RWPE2 (cell line): ENCODE results near the gene PBX3.

Experiments used
- ATAC-seq: fragments of 200-7000 bp; cut with Tn5 transposase; 3 replicates; pipeline ENCODE4 v1.9.1; 2021; ENCODE audit warnings: low read depth
- DNase-seq: peaks from one replicate; pipeline ENCODE4 v3.0.0-alpha.2; 2020; ENCODE audit warnings: low spot score
- H3K27ac ChIP-seq: fragments of 450-650 bp; 2 replicates; pipeline ENCODE4 v1.5.1; 2017; ENCODE audit warnings: mild to moderate bottlenecking; ENCODE audit not compliant: poor library complexity, severe bottlenecking
- H3K27me3 ChIP-seq: fragments of 250-450 bp; sonication (Bioruptor Pico); 2 replicates; pipeline ENCODE4 v1.5.1; 2021; ENCODE audit warnings: mild to moderate bottlenecking, moderate library complexity; ENCODE audit not compliant: insufficient read depth, poor library complexity, severe bottlenecking
- H3K36me3 ChIP-seq: fragments of 250-450 bp; sonication (Bioruptor Pico); 2 replicates; pipeline ENCODE4 v1.5.1; 2020; ENCODE audit warnings: low read depth, mild to moderate bottlenecking, moderate library complexity
- H3K4me1 ChIP-seq: fragments of 250-450 bp; sonication (Bioruptor Pico); 2 replicates; pipeline ENCODE4 v1.5.1; 2021; ENCODE audit warnings: mild to moderate bottlenecking, moderate library complexity; ENCODE audit not compliant: insufficient read depth, poor library complexity, severe bottlenecking
- H3K4me3 ChIP-seq: fragments of 250-450 bp; sonication (Bioruptor Pico); 2 replicates; pipeline ENCODE4 v1.5.1; 2021; ENCODE audit warnings: mild to moderate bottlenecking, moderate library complexity; ENCODE audit not compliant: severe bottlenecking
- H3K9me3 ChIP-seq: fragments of 250-450 bp; sonication (Bioruptor Pico); 2 replicates; pipeline ENCODE4 v1.5.1; 2021; ENCODE audit warnings: mild to moderate bottlenecking, moderate library complexity; ENCODE audit not compliant: severe bottlenecking
- TF ChIP-seq, protein P1 (sequence below): fragments of 450-650 bp; IDR thresholded peaks from one replicate; pipeline ENCODE4 v1.5.1; 2017; ENCODE audit warnings: mild to moderate bottlenecking, moderate library complexity; ENCODE audit not compliant: poor library complexity, severe bottlenecking

Gene PBX3

DNA sequence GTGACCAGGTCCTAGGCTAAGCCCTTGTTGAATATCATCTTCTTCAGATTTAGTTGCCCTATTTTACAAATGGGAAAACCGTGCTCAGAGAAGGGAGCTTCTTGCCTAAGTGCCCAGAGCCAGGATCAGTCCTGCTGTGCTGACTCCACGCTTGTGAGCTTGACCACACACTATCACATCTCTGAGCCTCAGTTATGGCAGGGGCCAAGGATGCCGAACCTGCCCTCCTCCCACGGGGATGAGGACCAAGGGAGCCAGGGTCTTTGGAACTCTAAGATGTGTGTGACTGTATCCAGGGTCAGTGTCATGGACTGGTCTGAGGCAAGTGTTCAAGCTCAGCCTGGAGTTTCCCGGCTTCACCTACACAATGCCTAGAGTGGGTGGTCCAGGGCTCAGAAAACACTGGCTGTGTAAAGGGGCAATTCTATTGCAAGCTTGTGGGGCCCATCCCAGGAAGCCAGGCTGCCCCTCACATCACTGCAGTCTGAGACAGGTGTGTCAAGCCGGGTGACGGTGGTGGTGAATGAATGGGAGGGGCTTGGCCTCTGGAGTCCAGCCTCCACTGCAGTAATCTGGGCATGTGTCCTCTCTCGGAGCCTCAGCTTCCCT lies 235.7 kb downstream of the PBX3 start:
- DNase-seq (no peak), ATAC-seq (no peak)

DNA sequence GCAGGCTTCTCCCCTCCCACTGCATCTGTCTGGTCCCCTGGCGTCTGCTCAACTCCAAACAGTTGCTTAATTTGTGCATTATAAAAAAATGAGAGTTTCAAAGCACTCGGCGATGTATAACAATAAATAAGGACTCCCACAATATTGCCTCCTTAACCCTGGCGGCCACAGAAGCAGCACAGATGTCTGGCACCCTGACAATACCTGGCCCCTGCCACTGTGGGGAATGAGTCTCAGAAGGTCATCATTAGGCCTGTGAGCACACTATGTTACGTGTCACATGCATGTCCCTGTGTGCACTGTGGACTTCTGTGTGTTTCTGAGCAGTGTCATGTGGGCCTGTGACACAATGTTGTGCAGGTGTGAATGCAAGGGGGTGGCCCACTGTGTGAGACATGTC lies 236.5 kb downstream of the PBX3 start:
- no peaks in the 10 kb centered on the region for H3K4me1 ChIP-seq
- TF ChIP-seq, protein P1, sequence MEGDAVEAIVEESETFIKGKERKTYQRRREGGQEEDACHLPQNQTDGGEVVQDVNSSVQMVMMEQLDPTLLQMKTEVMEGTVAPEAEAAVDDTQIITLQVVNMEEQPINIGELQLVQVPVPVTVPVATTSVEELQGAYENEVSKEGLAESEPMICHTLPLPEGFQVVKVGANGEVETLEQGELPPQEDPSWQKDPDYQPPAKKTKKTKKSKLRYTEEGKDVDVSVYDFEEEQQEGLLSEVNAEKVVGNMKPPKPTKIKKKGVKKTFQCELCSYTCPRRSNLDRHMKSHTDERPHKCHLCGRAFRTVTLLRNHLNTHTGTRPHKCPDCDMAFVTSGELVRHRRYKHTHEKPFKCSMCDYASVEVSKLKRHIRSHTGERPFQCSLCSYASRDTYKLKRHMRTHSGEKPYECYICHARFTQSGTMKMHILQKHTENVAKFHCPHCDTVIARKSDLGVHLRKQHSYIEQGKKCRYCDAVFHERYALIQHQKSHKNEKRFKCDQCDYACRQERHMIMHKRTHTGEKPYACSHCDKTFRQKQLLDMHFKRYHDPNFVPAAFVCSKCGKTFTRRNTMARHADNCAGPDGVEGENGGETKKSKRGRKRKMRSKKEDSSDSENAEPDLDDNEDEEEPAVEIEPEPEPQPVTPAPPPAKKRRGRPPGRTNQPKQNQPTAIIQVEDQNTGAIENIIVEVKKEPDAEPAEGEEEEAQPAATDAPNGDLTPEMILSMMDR = no peak
- ATAC-seq (no peak), DNase-seq (no peak)
- no peaks in the 10 kb centered on the region for H3K27me3 ChIP-seq
- peaks cover 8% of the 10 kb centered on the region for H3K9me3 ChIP-seq
- H3K27ac ChIP-seq = no peak overlapping the region
- H3K4me3 ChIP-seq = no peak overlapping the region
- no peaks in the 10 kb centered on the region for H3K36me3 ChIP-seq

More for the DNA sequence above, 235.7 kb downstream of the PBX3 start:
- peaks cover 8% of the 10 kb centered on the region for H3K9me3 ChIP-seq
- no peaks in the 10 kb centered on the region for H3K36me3 ChIP-seq
- H3K27me3 ChIP-seq = no peaks in the 10 kb centered on the region
- no peak overlapping the region for H3K27ac ChIP-seq
- no peak overlapping the region for H3K4me3 ChIP-seq
- TF ChIP-seq, protein P1 = no peak
- no peaks in the 10 kb centered on the region for H3K4me1 ChIP-seq

DNA sequence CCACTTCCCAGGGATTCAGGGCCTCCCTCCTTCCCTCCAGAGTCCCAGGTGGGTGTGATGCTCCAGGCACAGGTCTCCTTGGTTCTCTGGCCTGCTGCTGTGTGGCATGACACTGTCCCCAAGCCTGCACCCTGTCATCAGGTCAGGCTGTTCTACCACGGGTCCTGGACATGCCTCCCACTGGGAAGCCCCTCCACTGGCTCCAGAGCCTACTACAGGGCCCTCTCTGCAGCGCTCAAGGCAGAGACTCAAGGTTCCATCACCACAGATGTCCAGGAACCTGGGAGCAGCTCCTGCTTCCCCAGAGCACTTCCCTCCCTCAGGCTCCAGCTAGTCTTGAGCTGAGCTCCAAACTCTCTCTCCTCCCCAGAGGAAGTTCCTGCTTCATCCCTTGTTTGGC lies 237.3 kb downstream of the PBX3 start:
- Histone ChIP-seq H3K36me3 (no peaks in the 10 kb centered on the region), H3K9me3 (peaks cover 6% of the 10 kb centered on the region), H3K27me3 (no peaks in the 10 kb centered on the region), H3K27ac (no peak overlapping the region), H3K4me3 (no peak overlapping the region), H3K4me1 (no peaks in the 10 kb centered on the region)
- TF ChIP-seq, protein P1 = no peak
- ATAC-seq (no peak), DNase-seq (no peak)

DNA sequence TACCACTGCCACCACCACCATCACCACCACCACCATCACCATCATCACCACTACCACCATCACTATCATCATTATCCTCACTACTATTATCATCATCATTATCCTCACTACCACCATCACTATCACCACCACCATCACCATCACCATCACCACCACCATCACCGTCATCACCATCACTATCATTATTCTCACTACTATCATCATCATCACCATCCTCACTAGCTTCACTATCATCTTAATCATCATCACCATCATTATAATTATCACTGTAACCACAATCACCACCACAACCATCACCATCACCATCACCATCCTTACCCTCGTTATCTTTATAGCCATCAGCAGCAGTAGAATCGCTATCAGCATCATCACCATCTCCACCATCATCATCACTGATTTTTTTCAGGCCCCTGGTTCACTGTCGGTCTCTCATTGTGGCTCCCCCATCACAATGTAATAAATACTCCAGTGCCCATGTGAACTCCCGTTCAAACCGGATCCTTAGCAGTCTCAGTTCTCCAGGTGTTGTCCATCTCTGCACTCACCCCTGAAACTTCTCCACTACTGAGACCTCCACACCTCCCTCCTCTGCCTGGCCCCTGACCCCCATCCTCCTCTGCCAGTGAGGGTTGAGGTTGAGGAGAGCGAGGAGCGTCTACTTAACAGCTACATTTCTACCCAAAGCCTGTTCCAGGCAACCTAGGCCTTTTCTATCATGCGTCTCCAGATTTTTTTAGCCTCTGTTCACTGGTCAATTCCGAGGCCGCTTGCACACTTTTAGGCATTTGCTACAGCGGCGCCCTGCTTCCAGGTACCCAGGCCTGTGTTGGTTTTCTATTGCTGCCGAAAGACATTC lies 238.2 kb downstream of the PBX3 start:
- no peaks in the 10 kb centered on the region for H3K27me3 ChIP-seq
- no peaks in the 10 kb centered on the region for H3K4me1 ChIP-seq
- no peak overlapping the region for H3K27ac ChIP-seq
- no peak for ATAC-seq
- no peak for DNase-seq
- H3K9me3 ChIP-seq = no peaks in the 10 kb centered on the region
- no peak overlapping the region for H3K4me3 ChIP-seq
- no peaks in the 10 kb centered on the region for H3K36me3 ChIP-seq
- TF ChIP-seq, protein P1 = no peak
